Breast epithelium (tissue), 4 donors: ENCODE data around the gene SPIRE1. TPM values are rescaled to one million over a fixed set of nuclear protein-coding genes. Genes with fewer than 3 reads are reported as not detected.
A peak's percentile ranks its signal among the peaks of the same experiment; 100 is the strongest.

Source experiments
- DNase-seq, 2 donors: peaks; one replicate each; pipeline ENCODE4 v3.0.0-alpha.2; 2019; ENCODE audit warnings: low spot score in 2 of 2
- H3K27ac ChIP-seq, 2 donors: fragments of 200-600 bp; sonication (generic) in 1 of 2; one replicate each; pipeline ENCODE4 v1.5.1; 2016 to 2019; ENCODE audit warnings: mild to moderate bottlenecking in 1 of 2
- H3K27me3 ChIP-seq, 2 donors: fragments of 200-600 bp; sonication (generic) in 1 of 2; one replicate each; pipeline versions ENCODE4 v1.5.1 to v1.6.0; 2017 to 2019; ENCODE audit warnings: control low read depth in 1 of 2, mild to moderate bottlenecking in 1 of 2
- H3K36me3 ChIP-seq: fragments of 200-600 bp; one replicate; pipeline ENCODE4 v1.5.1; 2019
- H3K4me1 ChIP-seq, 2 donors: fragments of 200-600 bp; sonication (generic); one replicate each; pipeline ENCODE4 v1.5.1; 2016 to 2019; ENCODE audit warnings: control low read depth in 1 of 2
- H3K4me3 ChIP-seq, 3 donors: fragments of 200-600 bp; sonication (generic); 1 replicate in 2 of 3; 2 replicates in 1 of 3; pipeline ENCODE4 v1.5.1; 2016 to 2019; ENCODE audit warnings: mild to moderate bottlenecking in 3 of 3, moderate library complexity in 2 of 3
- H3K9me3 ChIP-seq, 2 donors: fragments of 200-600 bp; sonication (generic) in 1 of 2; one replicate each; pipeline ENCODE4 v1.5.1; 2016 to 2019; ENCODE audit warnings: control low read depth in 1 of 2
- CTCF ChIP-seq, 3 donors: fragments of 450-650 bp; IDR thresholded peaks; one replicate each; pipeline ENCODE4 v1.5.1; 2016 to 2017; ENCODE audit warnings: antibody characterized with exemption in 3 of 3, mild to moderate bottlenecking in 3 of 3, moderate library complexity in 3 of 3
- POLR2A ChIP-seq: fragments of 450-650 bp; IDR thresholded peaks from one replicate; pipeline ENCODE4 v1.6.1; 2016; ENCODE audit warnings: antibody characterized with exemption, mild to moderate bottlenecking, moderate library complexity
- POLR2AphosphoS5 ChIP-seq, 3 donors: sonication (generic); formaldehyde crosslinking; IDR thresholded peaks; one replicate each; pipeline ENCODE4 v1.6.1; 2017; ENCODE audit warnings: antibody characterized with exemption in 3 of 3
- intact Hi-C: fragments of 100-400 bp; cut with DNase I; formaldehyde crosslinking; loops from one replicate; pipeline ENCODE4 v1.15.1; 2023; ENCODE audit warnings: low total_unique reads
- total RNA-seq, 3 donors: library from RNA; depleted of rRNA; stranded (reverse); fragments of >200 nt; gene quantifications; one replicate each; pipeline ENCODE4 v1.1.0, GENCODE V29; 2016

The SPIRE1 gene
- total RNA-seq, 3 donors from 2014 or later = 24.3 to 38.5 (median 25.9) TPM

GRCh38 chr18:12409469-12409868 is 248.4 kb downstream of the SPIRE1 start:
- Histone ChIP-seq H3K9me3 (no peaks in the 10 kb centered on the region), H3K4me3 (no peak overlapping the region), H3K27ac (no peak overlapping the region), H3K4me1 (no peaks in the 10 kb centered on the region), H3K27me3 (no peaks in the 10 kb centered on the region), H3K36me3 (no peaks in the 10 kb centered on the region)
- TF ChIP-seq POLR2AphosphoS5 (IDR thresholded peaks at IDR 0.05) (no peak), POLR2A (no peak), CTCF (IDR thresholded peaks at IDR 0.05) (no peak)
- intact Hi-C loops = no loop called here
- DNase-seq = no peak

DNA sequence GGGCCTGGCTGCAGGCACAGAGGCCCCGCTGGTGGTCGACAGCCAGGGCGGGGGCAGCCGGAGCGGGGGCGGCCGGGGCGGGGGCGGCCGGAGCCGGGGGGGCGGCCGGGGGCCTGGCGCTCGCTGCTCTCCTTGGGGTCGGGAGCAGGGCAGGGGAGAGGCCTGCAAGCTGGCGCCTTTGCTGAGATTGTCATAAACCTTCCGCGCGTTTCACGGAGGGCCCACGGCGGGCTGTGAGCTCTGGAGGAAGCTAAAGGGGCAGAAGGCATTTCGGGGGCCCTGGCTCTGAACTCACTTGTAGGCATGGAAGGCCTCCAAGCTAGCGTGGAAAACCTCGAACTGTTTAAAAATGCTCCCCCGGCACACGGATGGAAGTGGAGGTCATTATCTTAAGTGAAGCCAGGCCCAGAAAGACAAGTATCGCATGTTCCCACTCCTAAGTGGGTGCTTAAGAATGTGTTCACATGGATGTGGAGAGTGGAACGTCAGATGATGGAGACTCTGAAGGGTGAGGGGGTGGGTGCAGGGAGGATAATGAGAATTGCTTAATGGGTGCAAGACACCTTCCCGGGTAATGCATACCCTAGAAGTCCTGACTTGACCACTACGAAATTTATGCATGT is 249.5 kb downstream of the SPIRE1 start:
- Histone ChIP-seq H3K27ac (peak overlapping the region; percentile 70 to 91), H3K9me3 (no peaks in the 10 kb centered on the region), H3K27me3 (no peaks in the 10 kb centered on the region), H3K36me3 (no peaks in the 10 kb centered on the region), H3K4me3 (peak overlapping the region; percentile 50 to 94 (median 57)), H3K4me1 (no peaks in the 10 kb centered on the region)
- TF ChIP-seq POLR2AphosphoS5 (IDR thresholded peaks at IDR 0.05) (no peak), POLR2A (no peak), CTCF (IDR thresholded peaks at IDR 0.05) (no peak)
- DNase-seq = no peak
- intact Hi-C loops = no loop called here

- no peak for DNase-seq
- intact Hi-C loops = no loop called here
- H3K27me3 ChIP-seq = no peaks in the 10 kb centered on the region
- H3K9me3 ChIP-seq = no peaks in the 10 kb centered on the region
- no peak overlapping the region for H3K27ac ChIP-seq
- H3K36me3 ChIP-seq = no peaks in the 10 kb centered on the region
- H3K4me3 ChIP-seq = no peak overlapping the region
- no peaks in the 10 kb centered on the region for H3K4me1 ChIP-seq
- TF ChIP-seq CTCF (IDR thresholded peaks at IDR 0.05) (no peak), POLR2A (no peak), POLR2AphosphoS5 (IDR thresholded peaks at IDR 0.05) (no peak)
These were observed 251.4 kb downstream of the SPIRE1 start for GRCh38 chr18:12406371-12407111.

GRCh38 chr18:12405066-12405465 is 252.8 kb downstream of the SPIRE1 start:
- Histone ChIP-seq H3K9me3 (no peaks in the 10 kb centered on the region), H3K36me3 (no peaks in the 10 kb centered on the region), H3K27ac (no peak overlapping the region), H3K27me3 (no peaks in the 10 kb centered on the region), H3K4me1 (no peaks in the 10 kb centered on the region), H3K4me3 (no peak overlapping the region)
- intact Hi-C loops = no loop called here
- TF ChIP-seq POLR2A (no peak), CTCF (IDR thresholded peaks at IDR 0.05) (no peak), POLR2AphosphoS5 (IDR thresholded peaks at IDR 0.05) (no peak)
- DNase-seq = no peak
